GM20000 (cell line): ENCODE data around the gene REM1.

Experiments
- DNase-seq: peaks from one replicate; pipeline ENCODE4 v3.0.0; 2012; ENCODE audit warnings: low spot score
- TF ChIP-seq, protein P1 (sequence below): IDR thresholded peaks from 2 replicates; pipeline ENCODE4 v1.5.1; 2012; ENCODE audit warnings: mild to moderate bottlenecking, control low read depth; ENCODE audit errors: extremely low read depth, missing control alignments

Gene REM1

DNA sequence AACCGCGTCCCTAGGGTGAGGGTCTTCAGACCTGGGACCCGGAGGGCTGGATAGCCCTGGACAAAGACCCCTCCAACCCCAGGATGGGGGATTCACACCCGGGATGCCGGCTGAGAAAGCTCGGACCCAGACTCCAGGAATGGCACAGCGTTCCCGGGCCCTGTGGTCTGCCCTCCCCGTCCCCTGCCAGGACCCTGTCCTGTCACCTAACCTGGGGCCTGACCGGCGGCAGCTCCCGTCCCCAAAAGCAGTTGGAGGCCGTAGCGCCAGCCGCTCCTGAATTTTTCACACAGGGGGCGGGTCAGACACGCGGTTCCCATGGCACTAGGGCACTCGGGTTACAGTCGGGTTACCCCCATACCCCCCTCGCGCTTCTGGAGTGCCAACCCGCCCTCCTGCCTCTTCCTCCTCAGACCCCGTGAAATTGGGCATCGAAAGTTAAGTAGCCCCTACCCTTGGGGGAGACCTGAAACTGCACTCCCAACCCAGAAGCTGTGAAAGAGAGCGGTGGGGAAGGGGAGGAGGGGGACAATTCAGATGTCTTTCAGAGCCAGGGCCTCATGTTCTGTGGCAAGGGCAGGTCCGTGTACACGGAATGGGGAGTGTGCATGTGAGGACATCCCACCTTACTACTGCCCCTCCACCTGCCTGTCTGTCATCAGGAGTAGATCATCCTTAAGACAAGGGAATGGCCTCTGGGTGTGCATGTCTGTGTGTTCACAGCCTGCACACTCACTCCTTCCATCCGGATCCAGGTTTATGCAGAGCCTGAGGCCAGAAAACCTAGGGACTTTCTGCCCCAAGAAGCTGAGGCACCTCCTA, 595 bp downstream of the REM1 start:
- TF ChIP-seq, protein P1, sequence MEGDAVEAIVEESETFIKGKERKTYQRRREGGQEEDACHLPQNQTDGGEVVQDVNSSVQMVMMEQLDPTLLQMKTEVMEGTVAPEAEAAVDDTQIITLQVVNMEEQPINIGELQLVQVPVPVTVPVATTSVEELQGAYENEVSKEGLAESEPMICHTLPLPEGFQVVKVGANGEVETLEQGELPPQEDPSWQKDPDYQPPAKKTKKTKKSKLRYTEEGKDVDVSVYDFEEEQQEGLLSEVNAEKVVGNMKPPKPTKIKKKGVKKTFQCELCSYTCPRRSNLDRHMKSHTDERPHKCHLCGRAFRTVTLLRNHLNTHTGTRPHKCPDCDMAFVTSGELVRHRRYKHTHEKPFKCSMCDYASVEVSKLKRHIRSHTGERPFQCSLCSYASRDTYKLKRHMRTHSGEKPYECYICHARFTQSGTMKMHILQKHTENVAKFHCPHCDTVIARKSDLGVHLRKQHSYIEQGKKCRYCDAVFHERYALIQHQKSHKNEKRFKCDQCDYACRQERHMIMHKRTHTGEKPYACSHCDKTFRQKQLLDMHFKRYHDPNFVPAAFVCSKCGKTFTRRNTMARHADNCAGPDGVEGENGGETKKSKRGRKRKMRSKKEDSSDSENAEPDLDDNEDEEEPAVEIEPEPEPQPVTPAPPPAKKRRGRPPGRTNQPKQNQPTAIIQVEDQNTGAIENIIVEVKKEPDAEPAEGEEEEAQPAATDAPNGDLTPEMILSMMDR, result no peak
- no peak for DNase-seq

DNA sequence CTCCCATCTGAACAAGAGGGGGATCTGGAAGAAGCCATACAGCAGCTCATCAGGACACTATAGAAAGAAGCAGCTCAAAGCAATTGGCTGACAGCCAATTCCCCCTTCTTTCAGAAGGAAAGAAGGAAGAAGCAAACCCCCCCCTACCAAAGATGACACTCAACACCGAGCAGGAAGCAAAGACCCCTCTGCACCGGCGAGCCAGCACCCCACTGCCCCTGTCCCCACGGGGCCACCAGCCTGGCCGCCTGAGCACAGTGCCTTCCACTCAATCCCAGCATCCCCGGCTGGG, 1.2 kb downstream of the REM1 start:
- TF ChIP-seq, protein P1, result no peak
- DNase-seq, result peak; percentile 33

- TF ChIP-seq, protein P1, result no peak
- no peak for DNase-seq
These were observed 1.6 kb downstream of the REM1 start for GRCh38 chr20:31476643-31477215.

DNA sequence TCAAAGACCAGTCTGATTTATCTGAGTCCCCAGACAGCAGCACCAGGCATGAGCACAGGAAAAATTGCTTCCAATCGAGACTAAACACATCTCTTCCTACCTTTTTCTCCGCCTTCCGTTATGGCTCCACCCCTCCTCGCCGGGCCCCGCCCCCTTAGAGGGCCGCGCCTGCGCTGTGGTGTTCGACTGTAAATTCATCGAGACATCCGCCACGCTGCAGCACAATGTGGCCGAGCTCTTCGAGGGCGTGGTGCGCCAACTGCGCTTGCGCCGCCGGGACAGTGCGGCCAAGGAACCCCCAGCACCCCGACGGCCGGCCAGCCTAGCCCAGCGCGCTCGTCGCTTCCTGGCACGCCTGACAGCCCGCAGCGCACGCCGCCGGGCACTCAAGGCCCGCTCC, 8.9 kb downstream of the REM1 start:
- peak; percentile 42 for DNase-seq
- TF ChIP-seq, protein P1, result no peak

GRCh38 chr20:31485450-31486339, 10.6 kb downstream of the REM1 start:
- TF ChIP-seq, protein P1, result no peak
- no peak for DNase-seq

GRCh38 chr20:31488115-31488514, 13.0 kb downstream of the REM1 start:
- TF ChIP-seq, protein P1, result no peak
- no peak for DNase-seq

- DNase-seq, result no peak
- TF ChIP-seq, protein P1, result no peak
These were observed 14.1 kb downstream of the REM1 start for GRCh38 chr20:31489152-31489551.
